Esophagus muscularis mucosa (tissue), 4 donors: ENCODE results near the gene SLC35F3.

Experiments
- CTCF ChIP-seq, 3 experiments: fragments of 200-600 bp in 2 of 3; fragments of 450-650 bp in 1 of 3; sonication (generic) in 2 of 3; IDR thresholded peaks; one replicate each; pipeline ENCODE4 v1.5.1; 2017 to 2019; ENCODE audit warnings: antibody characterized with exemption in 3 of 3, mild to moderate bottlenecking in 2 of 3, moderate library complexity in 1 of 3
- EP300 ChIP-seq: sonication (generic); formaldehyde crosslinking; IDR thresholded peaks from one replicate; pipeline ENCODE4 v1.6.1; 2017; ENCODE audit warnings: antibody characterized with exemption
- POLR2A ChIP-seq: fragments of 450-650 bp; IDR thresholded peaks from one replicate; pipeline ENCODE4 v1.6.1; 2017; ENCODE audit warnings: antibody characterized with exemption, moderate library complexity, mild to moderate bottlenecking, low read depth
- POLR2AphosphoS5 ChIP-seq, 2 donors: sonication (generic); formaldehyde crosslinking; IDR thresholded peaks; one replicate each; pipeline ENCODE4 v1.6.1; 2017; ENCODE audit warnings: antibody characterized with exemption in 2 of 2

GRCh38 chr1:233904633-233905415 is at the start of gene SLC35F3:
- TF ChIP-seq CTCF (IDR thresholded peaks at IDR 0.05) (no peak), POLR2A (no peak), POLR2AphosphoS5 (IDR thresholded peaks at IDR 0.05) (no peak), EP300 (no peak)
